Measurements from ENCODE around the gene INPP5A.

Gene INPP5A

DNA sequence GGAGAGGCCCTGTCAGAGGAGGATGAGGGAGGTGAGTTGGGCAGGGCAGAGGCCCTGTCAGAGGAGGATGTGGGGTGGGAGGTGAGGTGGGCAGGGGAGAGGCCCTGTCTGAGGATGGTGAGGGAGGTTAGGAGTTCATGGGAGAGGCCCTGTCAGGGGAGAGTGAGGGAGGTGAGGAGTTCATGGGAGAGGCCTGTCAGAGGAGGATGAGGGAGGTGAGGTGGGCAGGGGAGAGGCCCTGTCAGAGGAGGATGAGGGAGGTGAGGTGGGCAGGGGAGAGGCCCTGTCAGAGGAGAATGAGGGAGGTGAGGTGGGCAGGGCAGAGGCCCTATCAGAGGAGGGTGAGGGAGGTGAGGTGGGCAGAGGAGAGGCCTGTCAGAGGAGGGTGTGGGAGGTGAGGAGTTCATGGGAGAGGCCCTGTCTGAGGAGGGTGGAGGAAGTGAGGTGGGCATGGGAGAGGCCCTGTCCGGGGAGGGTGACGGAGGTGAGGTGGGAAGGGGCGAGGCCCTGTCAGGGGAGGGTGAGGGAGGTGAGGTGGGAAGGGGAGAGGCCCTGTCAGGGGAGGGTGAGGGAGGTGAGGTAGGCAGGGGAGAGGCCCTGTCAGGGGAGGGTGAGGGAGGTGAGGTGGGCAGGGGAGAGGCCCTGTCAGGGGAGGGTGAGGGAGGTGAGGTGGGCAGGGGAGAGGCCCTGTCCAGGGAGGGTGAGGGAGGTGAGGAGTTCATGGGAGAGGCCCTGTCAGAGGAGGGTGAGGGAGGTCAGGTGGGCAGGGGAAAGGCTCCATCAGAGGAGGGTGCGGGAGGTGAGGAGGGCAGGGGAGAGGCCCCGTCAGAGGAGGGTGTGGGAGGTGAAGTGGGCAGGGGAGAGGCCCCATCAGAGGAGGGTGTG, 73.7 kb downstream of the INPP5A start:
- H3K9me3 ChIP-seq (ENCODE audit: insufficient read depth, low read depth, low read length): no peaks in the 10 kb centered on the region
- H3K9ac ChIP-seq (ENCODE audit: low read depth, low read length): no peak overlapping the region
- 85% methylated on average over 5 of the region's 5 CpGs for WGBS
- H3K36me3 ChIP-seq (ENCODE audit: insufficient read depth, low read length): no peaks in the 10 kb centered on the region
- no peaks in the 10 kb centered on the region for H3K27me3 ChIP-seq (ENCODE audit: insufficient read depth, low read length)
- H3K4me3 ChIP-seq (ENCODE audit: low read length): no peak overlapping the region
- H3K27ac ChIP-seq (ENCODE audit: low read depth, low read length): no peak overlapping the region
- no peaks in the 10 kb centered on the region for H3K4me1 ChIP-seq (ENCODE audit: insufficient read depth, low read length)

DNA sequence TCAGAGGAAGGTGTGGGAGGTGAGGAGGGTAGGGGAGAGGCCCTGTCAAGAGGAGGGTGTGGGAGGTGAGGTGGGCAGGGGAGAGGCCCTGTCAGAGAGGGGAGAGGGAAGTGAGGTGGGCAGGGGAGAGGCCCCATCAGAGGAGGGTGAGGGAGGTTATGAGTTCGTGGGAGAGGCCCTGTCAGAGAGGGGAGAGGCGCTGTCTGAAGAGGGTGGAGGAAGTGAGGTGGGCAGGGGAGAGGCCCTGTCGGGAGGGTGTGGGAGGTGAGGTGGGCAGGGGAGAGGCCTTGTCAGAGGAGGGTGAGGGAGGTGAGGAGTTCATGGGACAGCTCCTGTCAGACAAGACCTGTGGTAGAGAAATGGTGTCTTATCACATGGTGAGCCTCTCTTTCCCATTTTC, 74.4 kb downstream of the INPP5A start:
- Histone ChIP-seq H3K9me3 (ENCODE audit: insufficient read depth, low read depth, low read length) (no peaks in the 10 kb centered on the region), H3K9ac (ENCODE audit: low read depth, low read length) (no peak overlapping the region), H3K27me3 (ENCODE audit: insufficient read depth, low read length) (no peaks in the 10 kb centered on the region), H3K4me1 (ENCODE audit: insufficient read depth, low read length) (no peaks in the 10 kb centered on the region), H3K27ac (ENCODE audit: low read depth, low read length) (no peak overlapping the region), H3K4me3 (ENCODE audit: low read length) (no peak overlapping the region), H3K36me3 (ENCODE audit: insufficient read depth, low read length) (no peaks in the 10 kb centered on the region)
- WGBS: 83% methylated on average over 3 of the region's 3 CpGs

DNA sequence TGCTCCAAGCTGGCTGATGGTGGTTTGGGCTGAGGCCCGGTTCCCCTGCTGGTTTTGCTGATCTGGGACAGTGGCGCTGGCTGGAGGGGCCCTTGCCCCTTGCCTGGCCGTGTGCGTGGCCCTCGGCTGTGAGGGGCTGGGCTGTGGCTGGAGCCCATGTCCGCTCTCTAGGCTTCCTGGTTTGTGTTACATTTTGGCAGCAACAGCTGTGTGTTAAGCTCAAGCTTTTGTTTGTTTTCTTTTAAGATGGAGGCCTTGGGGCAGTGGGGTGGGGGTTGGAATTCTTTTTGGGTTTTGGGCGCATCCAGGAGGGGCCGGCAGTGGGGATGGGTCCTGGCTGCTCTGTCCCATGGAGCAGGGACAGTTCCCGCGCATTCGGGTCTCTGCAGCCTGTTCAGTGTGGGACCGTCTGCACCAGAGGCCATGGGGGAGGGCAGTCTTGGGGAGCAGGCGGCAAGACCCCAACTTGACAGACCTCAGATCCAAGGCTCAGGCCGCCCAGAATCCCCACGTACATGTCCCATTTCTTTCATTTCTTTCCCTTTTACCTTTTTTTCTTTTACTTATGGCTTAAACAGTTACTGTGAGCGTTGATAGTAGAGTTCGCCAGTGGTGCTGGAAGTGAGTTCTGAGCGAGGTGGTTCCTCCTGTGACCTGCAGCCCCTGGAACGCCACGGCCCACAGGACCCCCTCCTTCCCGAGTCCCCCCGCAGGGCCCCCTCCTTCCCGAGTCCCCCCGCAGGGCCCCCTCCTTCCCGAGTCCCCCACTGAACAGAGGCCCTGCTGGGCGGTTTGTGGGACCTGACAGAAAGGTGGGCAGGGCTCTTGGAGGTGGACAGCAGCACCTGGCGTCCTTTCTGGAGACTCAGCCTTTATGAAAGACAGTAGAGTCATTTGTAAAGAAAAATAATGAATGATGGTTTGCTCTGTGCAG, 75.3 kb downstream of the INPP5A start:
- Histone ChIP-seq H3K4me3 (ENCODE audit: low read length) (no peak overlapping the region), H3K36me3 (ENCODE audit: insufficient read depth, low read length) (no peaks in the 10 kb centered on the region), H3K4me1 (ENCODE audit: insufficient read depth, low read length) (no peaks in the 10 kb centered on the region), H3K27ac (ENCODE audit: low read depth, low read length) (no peak overlapping the region), H3K9ac (ENCODE audit: low read depth, low read length) (no peak overlapping the region), H3K27me3 (ENCODE audit: insufficient read depth, low read length) (no peaks in the 10 kb centered on the region), H3K9me3 (ENCODE audit: insufficient read depth, low read depth, low read length) (no peaks in the 10 kb centered on the region)
- 90% methylated on average over 27 of the region's 27 CpGs for WGBS

DNA sequence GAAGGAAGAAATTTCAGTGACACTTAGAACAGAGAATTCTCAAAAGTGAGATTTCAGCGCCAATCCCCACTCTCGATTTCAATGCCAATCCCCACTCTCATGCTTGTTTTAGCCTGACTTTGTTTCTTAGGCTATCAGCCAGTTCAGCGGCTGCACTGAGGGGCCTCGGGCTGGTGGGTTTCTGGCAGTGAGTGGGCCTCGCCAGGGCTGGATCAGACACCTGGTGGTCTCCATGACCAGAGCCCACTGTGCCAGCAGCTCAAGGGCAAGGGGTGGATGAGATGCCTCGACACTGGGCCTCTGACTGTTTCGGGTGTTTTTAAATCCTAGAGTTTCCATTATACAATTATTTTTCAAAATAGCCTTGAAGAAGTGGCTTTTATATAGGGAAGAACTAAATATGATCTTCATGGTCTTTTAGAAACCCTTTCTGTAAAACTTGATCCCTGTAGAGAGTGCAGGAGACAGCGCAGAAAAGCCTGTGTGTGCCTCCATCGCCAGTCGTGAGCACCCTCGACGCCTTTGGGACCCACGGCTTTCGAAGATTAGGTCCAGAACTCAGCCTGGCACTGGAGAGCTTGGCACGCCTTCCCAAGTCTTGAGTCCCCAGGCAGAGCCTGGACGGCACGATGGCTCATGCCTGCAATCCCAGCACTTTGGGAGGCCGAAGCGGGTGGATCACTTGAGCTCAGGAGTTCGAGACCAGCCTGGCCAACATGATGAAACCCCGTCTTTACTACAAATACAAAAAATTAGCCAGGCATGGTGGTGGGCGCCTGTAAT, 76.2 kb downstream of the INPP5A start:
- Histone ChIP-seq H3K27me3 (ENCODE audit: insufficient read depth, low read length) (no peaks in the 10 kb centered on the region), H3K36me3 (ENCODE audit: insufficient read depth, low read length) (no peaks in the 10 kb centered on the region), H3K4me1 (ENCODE audit: insufficient read depth, low read length) (no peaks in the 10 kb centered on the region), H3K27ac (ENCODE audit: low read depth, low read length) (no peak overlapping the region), H3K4me3 (ENCODE audit: low read length) (no peak overlapping the region), H3K9me3 (ENCODE audit: insufficient read depth, low read depth, low read length) (peaks cover 3% of the 10 kb centered on the region; the same call in 1 of the 2 replicates), H3K9ac (ENCODE audit: low read depth, low read length) (no peak overlapping the region)
- WGBS: 96% methylated on average over 21 of the region's 22 CpGs

DNA sequence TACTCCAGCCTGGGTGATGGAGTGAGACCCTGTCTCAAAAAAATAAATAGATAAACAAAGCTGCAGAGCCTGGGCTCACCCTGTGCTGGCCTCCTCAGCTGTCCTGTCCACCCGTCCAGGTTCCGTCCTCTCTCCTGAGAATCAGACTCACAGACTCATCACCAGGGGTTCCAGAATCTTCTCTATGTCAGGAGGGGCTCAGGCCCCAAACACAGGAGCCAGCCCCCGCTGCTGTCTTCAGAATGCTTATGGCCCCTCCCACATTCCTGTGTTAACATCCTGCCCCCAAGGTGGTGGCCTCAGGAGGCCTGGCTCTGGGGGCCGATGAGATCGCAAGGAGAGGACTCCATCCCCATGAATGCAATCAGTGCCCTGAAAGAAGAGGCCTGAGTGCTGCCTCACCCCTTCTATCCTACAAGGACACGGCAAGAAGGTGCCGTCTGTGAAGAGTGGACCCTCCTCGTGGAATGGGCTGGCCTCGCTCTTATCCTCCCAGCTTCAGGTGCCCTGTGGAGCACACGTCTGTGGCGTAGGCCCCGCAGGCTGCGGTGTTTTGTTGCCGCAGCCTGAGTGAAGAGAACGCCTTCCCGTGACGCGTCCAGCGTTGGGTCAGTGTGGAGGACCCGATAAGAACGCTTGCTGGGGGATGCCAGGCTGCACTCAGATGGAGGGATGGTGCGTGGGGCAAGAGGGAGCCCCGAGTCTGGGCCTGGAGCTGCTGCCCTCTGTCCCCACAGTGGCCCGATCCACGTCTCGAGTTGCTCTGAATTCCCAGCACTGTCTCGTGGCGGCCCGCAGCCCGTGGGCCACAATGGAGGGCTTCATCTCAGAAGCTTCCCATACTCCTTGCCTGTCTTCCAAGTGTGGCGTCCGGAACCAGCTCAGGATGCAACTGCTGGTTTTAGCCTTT, 77.1 kb downstream of the INPP5A start:
- Histone ChIP-seq H3K9me3 (ENCODE audit: insufficient read depth, low read depth, low read length) (peaks cover 12% of the 10 kb centered on the region; the same call in 1 of the 2 replicates), H3K36me3 (ENCODE audit: insufficient read depth, low read length) (no peaks in the 10 kb centered on the region), H3K27me3 (ENCODE audit: insufficient read depth, low read length) (no peaks in the 10 kb centered on the region), H3K4me3 (ENCODE audit: low read length) (no peak overlapping the region), H3K27ac (ENCODE audit: low read depth, low read length) (no peak overlapping the region), H3K9ac (ENCODE audit: low read depth, low read length) (no peak overlapping the region), H3K4me1 (ENCODE audit: insufficient read depth, low read length) (no peaks in the 10 kb centered on the region)
- 94% methylated on average over 32 of the region's 32 CpGs for WGBS

DNA sequence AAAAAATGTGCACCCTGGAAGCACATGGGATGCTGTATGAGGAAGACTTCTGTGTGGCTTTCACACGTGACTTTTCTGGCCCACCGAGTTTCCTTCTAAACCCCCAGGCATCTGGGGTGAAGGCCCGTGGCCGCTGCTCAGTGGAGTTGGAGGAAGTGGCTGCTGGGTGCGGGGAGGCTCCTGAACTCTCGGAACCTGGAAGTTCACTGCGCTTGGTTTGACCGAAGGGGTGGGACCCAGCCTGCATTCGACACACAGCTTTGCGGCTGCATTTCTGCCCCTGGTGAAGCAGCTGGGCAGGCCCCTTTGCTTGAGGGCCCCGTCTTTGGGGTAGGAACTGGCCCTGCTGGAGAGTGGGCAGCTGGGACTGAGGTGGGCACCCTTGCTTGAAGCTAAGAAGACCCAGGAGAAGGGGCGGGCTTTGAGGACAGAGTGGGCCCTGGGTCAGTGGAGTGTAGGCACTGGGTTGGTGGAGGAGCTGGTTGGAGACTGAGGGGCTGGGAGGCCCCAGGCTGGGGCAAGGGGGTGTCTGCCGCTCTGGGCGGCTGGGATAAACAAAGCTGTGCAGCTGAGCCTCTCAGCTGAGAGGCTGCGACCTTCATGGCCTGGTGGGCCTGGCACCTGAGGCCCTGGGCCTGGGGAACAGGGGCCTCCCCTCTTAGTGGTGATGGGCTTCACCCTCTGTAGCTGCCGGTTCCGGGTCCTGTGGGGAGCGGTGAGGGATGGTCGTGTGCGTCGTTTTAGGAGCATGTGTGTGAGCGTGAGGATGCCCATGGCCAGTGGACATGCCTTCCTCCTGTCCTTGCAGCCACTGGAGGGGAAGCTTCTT, 78.0 kb downstream of the INPP5A start:
- Histone ChIP-seq H3K4me1 (ENCODE audit: insufficient read depth, low read length) (no peaks in the 10 kb centered on the region), H3K9ac (ENCODE audit: low read depth, low read length) (no peak overlapping the region), H3K36me3 (ENCODE audit: insufficient read depth, low read length) (no peaks in the 10 kb centered on the region), H3K9me3 (ENCODE audit: insufficient read depth, low read depth, low read length) (peaks cover 20% of the 10 kb centered on the region), H3K4me3 (ENCODE audit: low read length) (no peak overlapping the region), H3K27me3 (ENCODE audit: insufficient read depth, low read length) (no peaks in the 10 kb centered on the region), H3K27ac (ENCODE audit: low read depth, low read length) (no peak overlapping the region)
- WGBS: 96% methylated on average over 22 of the region's 22 CpGs

DNA sequence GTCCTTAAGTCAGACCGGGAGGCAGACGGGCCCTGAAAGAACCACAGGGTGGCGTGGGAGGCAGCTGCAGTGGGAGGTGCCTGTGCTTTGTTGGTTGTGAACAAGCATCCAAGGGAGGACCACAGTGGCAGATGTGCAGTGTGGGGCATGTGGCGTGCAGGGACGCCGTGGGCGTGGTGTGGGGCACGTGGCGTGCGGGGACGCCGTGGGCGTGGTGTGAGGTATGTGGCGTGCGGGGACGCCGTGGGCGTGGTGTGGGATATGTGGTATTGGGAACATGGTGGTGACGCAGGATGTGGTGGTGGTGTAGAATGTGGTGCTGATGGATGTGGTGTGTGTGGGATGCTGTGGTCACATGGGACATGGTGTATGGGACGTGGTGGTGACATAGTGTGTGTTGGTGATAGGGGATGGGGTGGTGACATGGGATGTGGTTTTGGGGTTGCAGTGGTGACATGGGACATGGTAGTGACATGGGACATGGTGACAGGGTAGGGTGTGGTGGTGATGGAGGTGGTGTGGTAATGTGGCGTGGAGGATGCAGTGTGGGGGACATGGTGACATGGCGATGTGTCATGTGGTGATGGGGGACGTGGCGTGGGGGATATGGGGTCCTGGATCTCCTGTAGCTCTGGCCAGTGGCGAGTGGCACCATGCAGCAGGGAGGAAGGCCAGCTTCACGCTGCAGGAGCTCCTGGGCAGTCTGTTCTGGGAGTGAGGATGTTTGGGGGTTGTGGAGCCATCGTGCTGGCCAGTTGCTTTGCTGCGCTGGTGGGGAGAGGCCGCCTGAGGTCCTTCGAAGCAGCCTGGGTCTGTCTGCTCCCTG, 78.8 kb downstream of the INPP5A start:
- H3K4me3 ChIP-seq (ENCODE audit: low read length): no peak overlapping the region
- H3K9ac ChIP-seq (ENCODE audit: low read depth, low read length): no peak overlapping the region
- no peaks in the 10 kb centered on the region for H3K4me1 ChIP-seq (ENCODE audit: insufficient read depth, low read length)
- H3K27me3 ChIP-seq (ENCODE audit: insufficient read depth, low read length): no peaks in the 10 kb centered on the region
- 96% methylated on average over 30 of the region's 30 CpGs for WGBS
- H3K36me3 ChIP-seq (ENCODE audit: insufficient read depth, low read length): no peaks in the 10 kb centered on the region
- H3K9me3 ChIP-seq (ENCODE audit: insufficient read depth, low read depth, low read length): peaks cover 26% of the 10 kb centered on the region
- no peak overlapping the region for H3K27ac ChIP-seq (ENCODE audit: low read depth, low read length)

DNA sequence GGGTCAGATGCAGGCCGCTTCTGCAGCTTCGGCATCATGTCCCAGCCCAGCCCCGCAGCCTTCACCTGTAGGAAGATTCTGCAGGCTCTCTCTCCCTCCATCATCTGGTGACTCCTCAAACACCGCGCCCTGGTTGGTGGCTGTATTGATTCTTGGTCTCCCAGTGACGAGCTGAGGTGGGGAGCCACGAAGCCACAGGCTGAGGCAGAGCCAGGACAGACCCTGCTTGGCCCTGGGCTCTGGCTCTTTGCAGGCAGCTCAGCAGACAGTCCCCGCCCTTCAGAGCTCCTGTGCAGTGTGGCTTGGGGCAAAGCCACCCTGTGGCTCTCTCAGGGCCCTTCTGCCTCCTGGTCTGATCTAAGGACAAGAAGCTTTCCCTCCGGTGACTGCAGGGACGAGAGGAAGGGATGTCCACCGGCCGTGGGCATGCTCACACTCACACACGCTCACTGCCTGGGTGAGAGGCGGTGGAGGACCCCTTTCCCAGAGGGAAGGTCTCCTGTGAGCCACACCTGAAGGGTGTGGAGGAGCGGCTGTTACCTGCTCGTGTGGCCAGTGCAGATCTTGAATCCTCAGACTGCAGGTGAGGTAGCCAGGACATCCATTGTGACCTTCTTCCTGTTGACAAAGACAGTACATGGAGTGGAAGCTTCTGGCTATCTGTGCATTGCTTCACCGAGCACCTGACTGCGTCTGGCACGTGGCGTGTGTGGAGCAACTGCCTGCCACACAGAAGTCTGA, 79.6 kb downstream of the INPP5A start:
- H3K9ac ChIP-seq (ENCODE audit: low read depth, low read length): no peak overlapping the region
- H3K36me3 ChIP-seq (ENCODE audit: insufficient read depth, low read length): no peaks in the 10 kb centered on the region
- peaks cover 26% of the 10 kb centered on the region for H3K9me3 ChIP-seq (ENCODE audit: insufficient read depth, low read depth, low read length)
- no peaks in the 10 kb centered on the region for H3K4me1 ChIP-seq (ENCODE audit: insufficient read depth, low read length)
- H3K27ac ChIP-seq (ENCODE audit: low read depth, low read length): no peak overlapping the region
- H3K4me3 ChIP-seq (ENCODE audit: low read length): no peak overlapping the region
- no peaks in the 10 kb centered on the region for H3K27me3 ChIP-seq (ENCODE audit: insufficient read depth, low read length)
- 94% methylated on average over 20 of the region's 20 CpGs for WGBS

DNA sequence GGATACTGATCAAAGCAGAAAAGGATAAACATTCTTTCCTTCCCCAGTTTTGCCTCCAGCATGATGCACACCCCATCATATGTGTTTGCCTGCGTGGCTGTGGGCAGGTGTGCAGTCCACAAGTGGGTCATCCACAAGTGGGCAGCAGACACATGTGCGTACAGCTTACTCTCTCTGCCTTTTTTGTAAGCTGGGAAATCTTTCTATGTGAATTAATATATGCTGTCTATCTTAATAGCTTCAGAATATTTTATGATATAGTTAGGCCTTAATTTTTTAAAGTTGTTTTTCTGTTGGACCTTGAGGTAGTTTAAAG, 80.1 kb downstream of the INPP5A start:
- WGBS: 100% methylated on average over 2 of the region's 2 CpGs
- H3K9ac ChIP-seq (ENCODE audit: low read depth, low read length): no peak overlapping the region
- H3K36me3 ChIP-seq (ENCODE audit: insufficient read depth, low read length): no peaks in the 10 kb centered on the region
- peaks cover 26% of the 10 kb centered on the region for H3K9me3 ChIP-seq (ENCODE audit: insufficient read depth, low read depth, low read length)
- H3K27ac ChIP-seq (ENCODE audit: low read depth, low read length): no peak overlapping the region
- no peaks in the 10 kb centered on the region for H3K27me3 ChIP-seq (ENCODE audit: insufficient read depth, low read length)
- no peak overlapping the region for H3K4me3 ChIP-seq (ENCODE audit: low read length)
- no peaks in the 10 kb centered on the region for H3K4me1 ChIP-seq (ENCODE audit: insufficient read depth, low read length)

All from HUES64 (cell line).